ENCODE measurements around the gene ANGPTL1.

DNA sequence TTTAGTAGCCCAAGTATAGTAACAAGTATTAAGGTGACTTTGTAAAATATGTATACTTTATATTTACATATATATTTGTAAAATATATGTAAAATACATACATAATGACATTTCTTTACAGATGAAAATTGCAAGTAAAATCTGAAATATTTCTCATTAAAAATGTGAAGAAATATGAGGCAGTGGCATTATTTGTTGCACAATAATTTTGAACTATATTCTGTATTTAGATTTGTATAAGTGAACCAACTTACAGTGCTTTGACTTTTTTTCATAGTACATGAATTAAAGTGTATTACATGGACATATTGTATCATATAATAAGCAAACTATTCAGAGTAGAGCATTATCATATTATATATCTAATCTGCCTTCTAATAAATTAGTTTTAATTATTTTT is 60.3 kb downstream of the ANGPTL1 start:
- TF ChIP-seq, protein P1, sequence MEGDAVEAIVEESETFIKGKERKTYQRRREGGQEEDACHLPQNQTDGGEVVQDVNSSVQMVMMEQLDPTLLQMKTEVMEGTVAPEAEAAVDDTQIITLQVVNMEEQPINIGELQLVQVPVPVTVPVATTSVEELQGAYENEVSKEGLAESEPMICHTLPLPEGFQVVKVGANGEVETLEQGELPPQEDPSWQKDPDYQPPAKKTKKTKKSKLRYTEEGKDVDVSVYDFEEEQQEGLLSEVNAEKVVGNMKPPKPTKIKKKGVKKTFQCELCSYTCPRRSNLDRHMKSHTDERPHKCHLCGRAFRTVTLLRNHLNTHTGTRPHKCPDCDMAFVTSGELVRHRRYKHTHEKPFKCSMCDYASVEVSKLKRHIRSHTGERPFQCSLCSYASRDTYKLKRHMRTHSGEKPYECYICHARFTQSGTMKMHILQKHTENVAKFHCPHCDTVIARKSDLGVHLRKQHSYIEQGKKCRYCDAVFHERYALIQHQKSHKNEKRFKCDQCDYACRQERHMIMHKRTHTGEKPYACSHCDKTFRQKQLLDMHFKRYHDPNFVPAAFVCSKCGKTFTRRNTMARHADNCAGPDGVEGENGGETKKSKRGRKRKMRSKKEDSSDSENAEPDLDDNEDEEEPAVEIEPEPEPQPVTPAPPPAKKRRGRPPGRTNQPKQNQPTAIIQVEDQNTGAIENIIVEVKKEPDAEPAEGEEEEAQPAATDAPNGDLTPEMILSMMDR (conservative IDR thresholded peaks at IDR 0.05; ENCODE audit: low read depth in 2 of 2) = no peak
- no peak for TF ChIP-seq POLR2AphosphoS5 (IDR thresholded peaks at IDR 0.05; ENCODE audit: low read depth)
- no peak for TF ChIP-seq EZH2 (IDR thresholded peaks at IDR 0.05; ENCODE audit: low read depth, unreplicated experiment)
- TF ChIP-seq, protein P2, sequence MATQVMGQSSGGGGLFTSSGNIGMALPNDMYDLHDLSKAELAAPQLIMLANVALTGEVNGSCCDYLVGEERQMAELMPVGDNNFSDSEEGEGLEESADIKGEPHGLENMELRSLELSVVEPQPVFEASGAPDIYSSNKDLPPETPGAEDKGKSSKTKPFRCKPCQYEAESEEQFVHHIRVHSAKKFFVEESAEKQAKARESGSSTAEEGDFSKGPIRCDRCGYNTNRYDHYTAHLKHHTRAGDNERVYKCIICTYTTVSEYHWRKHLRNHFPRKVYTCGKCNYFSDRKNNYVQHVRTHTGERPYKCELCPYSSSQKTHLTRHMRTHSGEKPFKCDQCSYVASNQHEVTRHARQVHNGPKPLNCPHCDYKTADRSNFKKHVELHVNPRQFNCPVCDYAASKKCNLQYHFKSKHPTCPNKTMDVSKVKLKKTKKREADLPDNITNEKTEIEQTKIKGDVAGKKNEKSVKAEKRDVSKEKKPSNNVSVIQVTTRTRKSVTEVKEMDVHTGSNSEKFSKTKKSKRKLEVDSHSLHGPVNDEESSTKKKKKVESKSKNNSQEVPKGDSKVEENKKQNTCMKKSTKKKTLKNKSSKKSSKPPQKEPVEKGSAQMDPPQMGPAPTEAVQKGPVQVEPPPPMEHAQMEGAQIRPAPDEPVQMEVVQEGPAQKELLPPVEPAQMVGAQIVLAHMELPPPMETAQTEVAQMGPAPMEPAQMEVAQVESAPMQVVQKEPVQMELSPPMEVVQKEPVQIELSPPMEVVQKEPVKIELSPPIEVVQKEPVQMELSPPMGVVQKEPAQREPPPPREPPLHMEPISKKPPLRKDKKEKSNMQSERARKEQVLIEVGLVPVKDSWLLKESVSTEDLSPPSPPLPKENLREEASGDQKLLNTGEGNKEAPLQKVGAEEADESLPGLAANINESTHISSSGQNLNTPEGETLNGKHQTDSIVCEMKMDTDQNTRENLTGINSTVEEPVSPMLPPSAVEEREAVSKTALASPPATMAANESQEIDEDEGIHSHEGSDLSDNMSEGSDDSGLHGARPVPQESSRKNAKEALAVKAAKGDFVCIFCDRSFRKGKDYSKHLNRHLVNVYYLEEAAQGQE (IDR thresholded peaks at IDR 0.05; ENCODE audit: unreplicated experiment) = no peak
- TF ChIP-seq EZH2phosphoT487 (IDR thresholded peaks at IDR 0.05; ENCODE audit: unreplicated experiment) = no peak
- no peak for TF ChIP-seq CREB1 (CRISPR knock-in tag; IDR thresholded peaks at IDR 0.05; ENCODE audit: low read depth)
- TF ChIP-seq, protein P3, sequence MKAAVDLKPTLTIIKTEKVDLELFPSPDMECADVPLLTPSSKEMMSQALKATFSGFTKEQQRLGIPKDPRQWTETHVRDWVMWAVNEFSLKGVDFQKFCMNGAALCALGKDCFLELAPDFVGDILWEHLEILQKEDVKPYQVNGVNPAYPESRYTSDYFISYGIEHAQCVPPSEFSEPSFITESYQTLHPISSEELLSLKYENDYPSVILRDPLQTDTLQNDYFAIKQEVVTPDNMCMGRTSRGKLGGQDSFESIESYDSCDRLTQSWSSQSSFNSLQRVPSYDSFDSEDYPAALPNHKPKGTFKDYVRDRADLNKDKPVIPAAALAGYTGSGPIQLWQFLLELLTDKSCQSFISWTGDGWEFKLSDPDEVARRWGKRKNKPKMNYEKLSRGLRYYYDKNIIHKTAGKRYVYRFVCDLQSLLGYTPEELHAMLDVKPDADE (IDR thresholded peaks at IDR 0.05) = no peak

Measured in GM23338 (cell line).